HPDE6-E6E7 (cell line): ENCODE data around the gene RALGAPA2.
"Not testable (repeated sequence)": the region's sequence is repeated elsewhere in the genome, so short reads cannot be mapped to it uniquely, and the experiment has no call there.

Experiments used
- DNase-seq: peaks from one replicate; pipeline ENCODE4 v3.0.0; 2011; ENCODE audit warnings: missing footprints; ENCODE audit errors: extremely low spot score

Gene RALGAPA2

GRCh38 chr20:20367575-20368417 is 344.6 kb downstream of the RALGAPA2 start, which contains the start of gene INSM1:
Gene INSM1 (plus strand): TSS chr20:20368104. CDS start chr20:20368268, 164 bp downstream.
- no peak for DNase-seq

DNA sequence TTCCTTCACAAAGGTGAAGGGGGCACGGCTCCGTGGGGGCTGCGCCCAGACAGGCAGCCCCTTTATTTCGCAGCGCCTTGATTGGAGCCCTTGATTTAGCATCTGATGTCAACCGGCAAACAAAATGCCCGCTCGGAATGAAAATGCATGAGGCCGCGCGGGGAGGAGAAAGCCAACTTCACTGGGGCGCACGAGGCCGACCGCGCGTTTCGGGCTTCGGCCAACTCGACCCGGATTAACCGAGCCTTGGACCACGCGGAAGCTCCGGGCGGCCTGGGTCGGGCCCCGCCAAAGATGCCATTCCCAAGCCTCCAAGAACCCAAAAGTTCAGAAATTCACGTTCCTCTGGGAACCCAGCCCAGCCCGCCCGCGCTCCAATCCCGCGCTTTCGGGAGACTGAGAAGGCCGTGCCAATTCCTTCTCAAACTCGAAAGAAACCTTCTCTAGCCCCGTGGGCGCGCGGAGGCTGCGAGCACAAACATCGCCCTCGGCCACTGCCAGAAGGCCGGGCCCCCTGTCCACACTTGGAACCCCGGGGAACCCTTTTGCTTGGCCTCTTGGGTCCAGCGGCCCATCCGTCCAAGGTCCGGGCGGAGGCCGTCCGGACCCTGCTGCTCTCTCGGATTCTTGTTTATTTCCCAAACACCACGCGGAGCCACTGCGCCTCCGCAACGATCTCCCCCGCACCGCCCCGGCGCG is 345.4 kb downstream of the RALGAPA2 start:
- no peak for DNase-seq

DNA sequence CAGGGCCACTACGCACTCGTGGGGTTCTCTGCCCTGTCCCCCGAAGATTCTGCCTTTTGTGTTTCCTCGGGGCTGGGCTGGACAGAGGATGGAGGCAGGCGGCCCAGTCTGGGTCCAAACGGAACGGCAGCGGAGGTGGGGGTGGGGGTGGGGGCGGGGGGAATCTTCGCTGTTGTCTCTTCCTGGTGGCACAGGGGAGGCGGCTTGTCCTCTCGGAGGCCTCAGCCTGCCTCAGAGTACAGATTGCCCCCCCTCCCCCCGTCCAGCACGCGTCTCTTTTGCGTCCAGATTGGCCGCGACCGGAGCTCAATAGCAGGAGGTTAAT is 345.9 kb downstream of the RALGAPA2 start:
- no peak for DNase-seq

DNA sequence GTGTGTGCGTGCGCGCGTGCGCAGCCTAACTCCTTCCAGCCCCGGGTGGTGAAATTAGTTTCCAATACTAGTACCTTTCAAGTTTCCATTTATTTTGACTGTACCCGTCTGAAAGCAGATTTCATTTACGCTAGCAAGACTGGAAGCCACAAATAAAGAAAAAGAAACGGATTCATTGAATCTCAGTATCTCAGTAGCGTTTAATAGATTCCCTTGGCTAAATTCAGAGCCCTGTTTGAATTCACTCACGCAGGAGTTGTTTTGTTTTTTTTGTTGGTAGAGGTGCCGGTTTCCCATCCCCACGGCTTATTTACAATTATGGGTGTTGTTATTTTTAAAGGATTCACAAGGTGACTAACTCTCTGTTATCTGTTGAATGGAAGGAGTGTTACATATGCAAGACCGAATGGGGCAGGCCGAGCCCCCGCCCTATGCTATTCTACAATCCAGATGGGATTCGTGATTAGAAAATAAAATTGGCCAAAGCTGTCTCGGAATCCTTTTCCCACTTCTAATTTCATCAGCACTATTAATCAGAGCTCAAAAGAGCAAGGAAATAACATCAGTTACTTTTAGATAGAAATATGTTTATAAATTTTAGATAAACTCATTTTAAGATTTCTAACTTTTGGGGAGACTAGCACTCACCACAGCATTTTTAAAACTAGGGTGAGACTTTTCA is 346.8 kb downstream of the RALGAPA2 start:
- no peak for DNase-seq

DNA sequence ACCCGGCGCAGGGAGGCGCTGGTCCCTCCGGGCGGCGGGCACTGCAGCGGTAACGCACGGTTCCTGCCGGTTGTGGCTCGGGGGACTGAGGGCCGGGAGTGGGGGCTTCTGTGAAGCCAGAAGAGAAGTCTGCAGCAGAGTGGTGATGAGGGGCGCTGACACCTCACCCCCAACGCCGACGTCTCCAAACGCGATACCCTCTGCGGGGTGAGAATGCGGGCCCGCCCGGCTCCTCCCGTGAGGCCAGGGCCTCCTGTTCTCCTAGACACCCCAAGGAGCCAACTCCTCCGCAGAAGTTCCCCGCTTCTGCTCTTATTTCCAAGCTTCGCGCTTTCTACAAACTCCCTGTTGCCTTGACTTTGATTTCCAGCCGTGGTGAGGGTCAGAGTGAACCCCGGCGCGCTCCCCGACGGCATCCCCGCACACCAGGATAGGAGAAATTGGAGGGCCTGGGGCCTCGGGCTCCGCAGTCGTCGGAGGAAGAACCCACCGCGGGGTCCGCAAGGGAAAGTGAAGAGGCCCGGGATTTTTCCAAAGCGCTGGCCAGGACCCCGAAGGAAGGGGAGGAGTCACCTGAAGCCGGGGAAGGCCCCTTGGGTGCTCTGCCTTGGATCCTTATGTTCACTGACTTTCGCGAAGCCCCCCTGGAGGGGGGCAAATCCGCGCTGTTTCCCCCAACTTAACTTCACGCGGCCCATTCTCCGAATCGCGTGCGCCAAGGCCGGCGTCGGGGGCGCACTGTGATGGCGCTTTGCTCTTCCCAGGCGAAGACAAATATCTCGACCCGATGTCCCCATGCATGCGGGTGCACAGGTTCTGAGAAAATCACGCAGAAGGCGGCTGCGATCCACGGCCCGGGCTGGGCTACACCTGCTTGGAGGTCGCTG is 347.6 kb downstream of the RALGAPA2 start:
- no peak for DNase-seq

DNA sequence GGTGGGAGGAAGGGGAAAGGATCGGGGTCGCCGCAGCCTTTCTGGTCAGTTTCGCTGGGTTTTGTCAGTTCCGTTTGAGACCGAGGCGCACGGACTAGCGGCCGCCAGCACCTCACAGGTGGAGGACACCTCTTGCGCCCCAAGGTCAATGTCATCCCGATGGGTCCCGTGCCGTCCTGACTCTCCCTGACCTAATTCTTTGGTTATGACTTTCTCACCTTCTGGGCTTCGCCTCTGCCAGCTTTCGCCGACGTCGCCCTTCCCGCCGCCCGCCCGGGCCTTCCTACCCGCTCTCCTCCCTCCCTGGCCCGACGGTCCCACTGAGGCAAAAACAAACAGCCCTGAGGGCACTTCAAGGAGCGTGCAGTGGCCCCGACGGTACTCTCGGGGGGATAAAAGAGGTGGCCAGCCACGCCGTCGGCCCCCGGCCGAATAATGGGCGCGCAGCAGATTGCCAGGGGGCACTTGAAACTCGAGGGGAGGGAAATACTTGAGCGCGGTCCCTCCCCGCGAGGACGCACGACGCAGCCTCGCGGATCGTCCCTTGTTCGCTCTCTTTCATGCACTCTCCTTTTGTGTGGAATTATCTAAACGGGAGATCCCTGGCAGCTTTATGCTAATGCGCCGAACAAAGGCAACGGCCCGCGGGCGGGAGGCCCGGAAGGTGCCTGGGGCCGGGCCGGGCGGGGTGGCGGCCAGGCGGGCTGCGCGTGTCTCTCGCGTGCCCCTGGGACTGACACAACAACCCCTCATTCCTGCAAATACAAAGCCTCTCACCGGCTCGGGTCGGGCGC is 348.4 kb downstream of the RALGAPA2 start:
- no peak for DNase-seq

- DNase-seq: no peak
These were observed 349.0 kb downstream of the RALGAPA2 start for GRCh38 chr20:20363434-20363798.

GRCh38 chr20:20362774-20363433 is 349.5 kb downstream of the RALGAPA2 start:
- DNase-seq: no peak

DNA sequence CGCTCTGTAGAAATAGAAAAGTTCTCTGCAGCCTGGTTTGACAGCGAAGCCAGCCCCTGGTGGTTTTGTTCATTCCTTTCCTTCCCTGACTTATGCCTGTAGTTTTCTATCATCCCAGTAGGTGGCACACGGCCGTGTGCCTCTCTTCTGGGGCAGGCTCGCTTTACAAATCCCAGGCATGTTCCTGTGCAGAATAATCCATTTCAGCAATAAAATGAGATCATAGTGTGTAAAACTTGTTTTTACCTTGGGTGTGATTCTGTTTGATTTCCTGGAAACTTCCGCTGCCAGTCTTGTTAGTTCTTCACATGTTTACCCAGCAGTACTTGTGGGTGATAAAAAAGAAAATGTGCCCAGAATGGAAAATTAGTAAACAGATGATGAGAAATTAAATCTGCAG is 352.0 kb downstream of the RALGAPA2 start:
- peak; percentile 66 for DNase-seq

GRCh38 chr20:20359628-20360027 is 352.8 kb downstream of the RALGAPA2 start:
- DNase-seq: no peak

DNA sequence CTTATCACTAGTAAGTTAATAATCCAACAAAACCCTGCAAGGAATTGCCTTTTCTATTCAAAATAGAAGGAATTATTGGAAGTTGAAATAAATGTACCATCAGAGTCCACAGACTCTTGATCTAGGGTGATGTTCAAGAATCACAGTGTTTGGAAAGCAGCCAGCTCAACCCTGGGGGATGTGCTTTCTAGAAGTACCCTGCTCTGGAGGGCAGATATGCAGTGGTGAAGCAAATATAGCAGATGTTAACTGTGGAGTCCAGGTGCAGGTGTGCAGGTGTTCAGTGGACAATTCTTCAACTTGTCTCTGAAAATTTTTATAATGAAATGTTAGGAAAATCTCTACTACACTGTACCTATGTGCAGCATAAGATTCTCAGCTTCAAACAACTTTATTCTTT is 353.6 kb downstream of the RALGAPA2 start:
- DNase-seq: no peak

- DNase-seq: not testable (repeated sequence)
These were observed 356.9 kb downstream of the RALGAPA2 start for GRCh38 chr20:20355503-20355902.

DNA sequence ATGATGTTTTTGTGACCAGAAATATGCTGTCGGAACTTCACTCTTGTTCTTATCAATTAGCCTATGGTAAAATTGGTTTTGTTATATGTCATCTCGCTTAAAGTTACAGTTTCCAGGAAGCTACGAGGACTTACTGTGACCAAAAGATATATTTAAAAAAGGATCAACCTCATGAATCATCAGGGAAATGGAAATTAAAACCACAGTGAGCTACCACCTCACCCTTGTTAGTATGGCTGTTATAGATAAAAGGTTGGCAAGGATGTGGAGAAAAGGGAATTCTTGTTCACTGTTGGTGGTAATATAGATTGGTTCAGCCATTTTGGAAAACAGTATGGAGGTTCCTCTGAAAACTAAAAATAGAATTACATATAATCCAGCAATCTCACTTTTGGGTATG is 358.9 kb downstream of the RALGAPA2 start:
- no peak for DNase-seq

GRCh38 chr20:20344476-20344875 is 368.0 kb downstream of the RALGAPA2 start:
- DNase-seq: no peak

GRCh38 chr20:20343932-20344331 is 368.5 kb downstream of the RALGAPA2 start:
- DNase-seq: no peak
